Thyroid gland (tissue), 4 donors: Measurements from ENCODE around the gene RPS6KA5. TPM values are rescaled to one million over a fixed set of nuclear protein-coding genes. Genes with fewer than 3 reads are reported as not detected.
A peak's percentile ranks its signal among the peaks of the same experiment; 100 is the strongest.

Experiments used
- DNase-seq, 2 donors: peaks; one replicate each; pipeline ENCODE4 v3.0.0-alpha.2; 2019
- H3K27ac ChIP-seq, 3 donors: fragments of 200-600 bp; sonication (generic); 1 replicate in 2 of 3; 2 replicates in 1 of 3; pipeline ENCODE4 v1.5.1; 2016 to 2019; ENCODE audit warnings: mild to moderate bottlenecking in 1 of 3, moderate library complexity in 1 of 3
- H3K27me3 ChIP-seq: fragments of 200-600 bp; sonication (generic); one replicate; pipeline ENCODE4 v1.5.1; 2019
- H3K36me3 ChIP-seq, 2 donors: fragments of 200-600 bp; sonication (generic); one replicate each; pipeline ENCODE4 v1.5.1; 2016 to 2019
- H3K4me1 ChIP-seq, 2 donors: fragments of 200-600 bp; sonication (generic); one replicate each; pipeline ENCODE4 v1.5.1; 2017 to 2019
- H3K4me3 ChIP-seq, 3 donors: fragments of 200-600 bp; sonication (generic); replicated peaks in 1 of 3; 1 replicate in 2 of 3; 2 replicates in 1 of 3; pipeline ENCODE4 v1.5.1; 2016; ENCODE audit warnings: mild to moderate bottlenecking in 1 of 3
- H3K9me3 ChIP-seq: fragments of 200-600 bp; sonication (generic); one replicate; pipeline ENCODE4 v1.5.1; 2017
- POLR2A ChIP-seq, 2 donors: fragments of 450-650 bp; IDR thresholded peaks; one replicate each; pipeline ENCODE4 v1.6.1; 2017; ENCODE audit warnings: antibody characterized with exemption in 2 of 2, mild to moderate bottlenecking in 2 of 2, moderate library complexity in 1 of 2
- WGBS, 2 donors: methylation state at CpG; one replicate each; pipeline ENCODE4 v1.1.5; 2017; 5-methylcytosine and 5-hydroxymethylcytosine counted together
- intact Hi-C: fragments of 100-400 bp; cut with DNase I; formaldehyde crosslinking; loops from one replicate; pipeline ENCODE4 v1.15.1; 2023
- total RNA-seq, 4 donors: library from RNA; depleted of rRNA; stranded (reverse); fragments of >200 nt; gene quantifications; one replicate each; pipeline ENCODE4 v1.2.3, GENCODE V29; 2016
- TF ChIP-seq, protein P1 (sequence below), 6 experiments: fragments of 200-600 bp in 3 of 6; fragments of 450-650 bp in 3 of 6; sonication (generic) in 3 of 6; IDR thresholded peaks; one replicate each; pipeline ENCODE4 v1.5.1; 2016 to 2019; ENCODE audit warnings: antibody characterized with exemption in 6 of 6, mild to moderate bottlenecking in 2 of 6, inconsistent platforms in 1 of 6, moderate library complexity in 1 of 6

Gene RPS6KA5
- total RNA-seq, 4 donors from 2014 or later, result 6.4 to 17.4 (median 8.9) TPM

DNA sequence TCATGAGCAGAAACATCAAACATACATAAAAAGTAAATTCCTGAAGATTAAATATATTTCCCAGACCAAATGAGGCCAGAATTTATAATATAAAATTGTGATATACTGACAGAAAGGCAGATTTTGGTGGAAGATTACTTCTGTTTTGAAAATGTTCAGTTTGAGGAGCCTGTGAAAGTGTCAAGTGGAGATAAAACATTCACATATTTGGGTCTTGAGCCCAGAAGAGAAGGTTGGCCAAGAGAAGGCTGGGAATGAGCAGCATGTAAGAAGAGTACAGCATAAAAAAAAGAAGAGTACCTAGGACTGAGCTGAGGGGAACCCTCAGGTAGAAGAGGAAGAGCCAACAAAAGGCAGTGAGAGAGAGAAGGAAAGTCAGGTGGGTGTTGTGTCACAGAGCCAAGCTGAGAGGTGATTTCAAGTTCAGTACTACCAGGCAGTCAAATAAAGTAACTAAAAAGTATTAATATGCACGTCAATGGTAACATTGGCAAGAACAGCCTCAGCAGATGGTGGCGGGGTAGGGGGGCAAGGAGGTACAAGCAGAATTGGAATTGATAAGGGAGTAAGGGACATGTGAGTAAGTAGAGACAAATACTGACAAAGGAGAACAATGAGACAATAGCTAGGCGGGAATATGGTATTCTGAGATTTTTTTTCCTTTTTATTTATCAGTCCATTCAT lies 123.5 kb downstream of the RPS6KA5 start:
- Histone ChIP-seq H3K4me1 (no peaks in the 10 kb centered on the region), H3K27me3 (no peaks in the 10 kb centered on the region), H3K27ac (no peak overlapping the region), H3K4me3 (no peak overlapping the region), H3K36me3 (no peaks in the 10 kb centered on the region), H3K9me3 (no peaks in the 10 kb centered on the region)
- no peak for DNase-seq
- intact Hi-C loops, result no loop called here
- no peak for TF ChIP-seq POLR2A (IDR thresholded peaks at IDR 0.05)
- TF ChIP-seq, protein P1, sequence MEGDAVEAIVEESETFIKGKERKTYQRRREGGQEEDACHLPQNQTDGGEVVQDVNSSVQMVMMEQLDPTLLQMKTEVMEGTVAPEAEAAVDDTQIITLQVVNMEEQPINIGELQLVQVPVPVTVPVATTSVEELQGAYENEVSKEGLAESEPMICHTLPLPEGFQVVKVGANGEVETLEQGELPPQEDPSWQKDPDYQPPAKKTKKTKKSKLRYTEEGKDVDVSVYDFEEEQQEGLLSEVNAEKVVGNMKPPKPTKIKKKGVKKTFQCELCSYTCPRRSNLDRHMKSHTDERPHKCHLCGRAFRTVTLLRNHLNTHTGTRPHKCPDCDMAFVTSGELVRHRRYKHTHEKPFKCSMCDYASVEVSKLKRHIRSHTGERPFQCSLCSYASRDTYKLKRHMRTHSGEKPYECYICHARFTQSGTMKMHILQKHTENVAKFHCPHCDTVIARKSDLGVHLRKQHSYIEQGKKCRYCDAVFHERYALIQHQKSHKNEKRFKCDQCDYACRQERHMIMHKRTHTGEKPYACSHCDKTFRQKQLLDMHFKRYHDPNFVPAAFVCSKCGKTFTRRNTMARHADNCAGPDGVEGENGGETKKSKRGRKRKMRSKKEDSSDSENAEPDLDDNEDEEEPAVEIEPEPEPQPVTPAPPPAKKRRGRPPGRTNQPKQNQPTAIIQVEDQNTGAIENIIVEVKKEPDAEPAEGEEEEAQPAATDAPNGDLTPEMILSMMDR (IDR thresholded peaks at IDR 0.05), result no peak
- 96 to 98% methylated on average over 3 of the region's 3 CpGs for WGBS, 2 donors

DNA sequence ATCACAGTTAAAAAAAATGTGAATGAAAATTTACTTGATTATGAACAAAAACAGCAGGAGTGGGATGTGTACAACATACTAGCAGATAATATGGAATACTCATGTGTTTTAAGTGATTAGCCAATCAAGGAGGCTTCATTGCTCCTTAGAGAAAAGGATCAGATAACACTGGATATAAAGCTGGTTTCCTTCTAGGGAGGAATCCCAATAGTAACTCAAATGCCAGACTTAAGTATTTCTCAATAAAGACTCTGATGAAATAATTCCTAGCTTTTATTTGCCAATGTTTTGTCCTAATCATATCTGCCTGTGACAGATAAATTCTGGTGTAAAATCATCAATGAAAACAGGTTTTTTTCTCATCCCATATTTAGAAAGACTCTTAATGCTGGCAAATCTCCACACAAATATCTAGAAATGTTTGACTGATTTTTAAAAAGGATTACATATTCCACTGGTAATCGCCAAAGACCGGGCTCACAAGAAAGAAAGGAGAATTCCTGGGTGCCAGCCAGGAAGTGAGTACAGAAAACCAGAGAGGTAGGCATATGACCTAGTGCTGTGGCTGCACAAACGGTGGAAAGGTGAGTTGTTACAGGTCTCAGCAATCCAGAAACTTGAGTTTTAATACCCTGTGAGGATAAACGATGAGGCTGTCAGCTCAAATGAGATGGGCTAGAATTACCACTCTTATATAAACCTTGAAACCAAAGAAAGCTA lies 135.7 kb downstream of the RPS6KA5 start:
- Histone ChIP-seq H3K27ac (peak overlapping the region in 1 of 3 donors; percentile 10), H3K36me3 (no peaks in the 10 kb centered on the region), H3K27me3 (no peaks in the 10 kb centered on the region), H3K4me1 (peaks cover 0 to 3% of the 10 kb centered on the region in 2 donors), H3K4me3 (no peak overlapping the region), H3K9me3 (no peaks in the 10 kb centered on the region)
- DNase-seq, result peak; percentile 47 to 65
- 34 to 50% methylated on average over 4 of the region's 4 CpGs for WGBS, 2 donors
- TF ChIP-seq POLR2A (IDR thresholded peaks at IDR 0.05), result no peak
- TF ChIP-seq, protein P1 (IDR thresholded peaks at IDR 0.05), result no peak
- intact Hi-C loops, result no loop called here

DNA sequence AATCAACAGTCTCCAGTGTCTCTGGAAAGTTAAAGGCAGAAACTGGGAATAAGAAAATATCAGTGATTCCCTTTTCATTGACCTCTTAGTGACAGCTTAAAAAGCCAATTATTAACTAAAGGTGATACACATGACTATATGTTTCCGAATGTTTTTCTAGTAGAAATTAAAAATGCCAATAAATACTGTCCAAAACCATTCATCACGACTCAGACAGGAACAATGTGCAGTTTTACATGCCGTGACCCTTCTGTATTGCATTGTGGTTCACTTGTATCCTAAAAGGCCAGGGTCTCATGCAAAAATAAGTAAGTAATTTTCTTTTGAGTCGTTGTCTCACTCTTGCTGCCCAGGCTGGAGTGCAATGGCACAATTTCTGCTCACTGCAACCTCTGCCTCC lies 138.3 kb downstream of the RPS6KA5 start:
- Histone ChIP-seq H3K27ac (no peak overlapping the region), H3K36me3 (no peaks in the 10 kb centered on the region), H3K9me3 (no peaks in the 10 kb centered on the region), H3K4me1 (peaks cover 0 to 3% of the 10 kb centered on the region in 2 donors), H3K4me3 (no peak overlapping the region), H3K27me3 (no peaks in the 10 kb centered on the region)
- TF ChIP-seq POLR2A (IDR thresholded peaks at IDR 0.05), result no peak
- TF ChIP-seq, protein P1 (IDR thresholded peaks at IDR 0.05), result no peak
- DNase-seq, result no peak
- WGBS, 2 donors, result 96 to 98% methylated on average over 4 of the region's 4 CpGs
- intact Hi-C loops, result no loop called here

DNA sequence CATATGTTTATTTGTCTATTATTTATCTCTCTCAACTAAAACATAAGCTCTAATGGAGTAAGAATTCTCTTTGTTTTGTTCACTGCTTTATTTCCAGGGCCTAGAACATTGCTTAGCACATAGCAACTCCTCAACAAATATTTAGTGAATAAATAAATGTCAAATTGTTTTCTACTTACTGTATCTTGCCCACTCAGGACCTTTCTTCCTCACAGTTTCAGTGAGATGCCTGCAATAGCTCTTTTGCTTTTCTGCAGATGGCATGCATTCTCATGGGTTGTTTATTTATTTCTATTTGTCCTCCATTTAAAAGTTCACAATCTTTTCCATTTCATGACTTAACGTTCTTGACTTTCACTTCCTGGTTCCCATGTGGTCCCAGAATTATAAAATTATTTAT lies 149.3 kb downstream of the RPS6KA5 start:
- WGBS, 2 donors, result 58 to 63% methylated on average over 1 of the region's 1 CpG
- Histone ChIP-seq H3K27me3 (no peaks in the 10 kb centered on the region), H3K9me3 (no peaks in the 10 kb centered on the region), H3K4me1 (no peaks in the 10 kb centered on the region), H3K4me3 (no peak overlapping the region), H3K36me3 (no peaks in the 10 kb centered on the region), H3K27ac (no peak overlapping the region)
- no peak for DNase-seq
- no peak for TF ChIP-seq POLR2A (IDR thresholded peaks at IDR 0.05)
- TF ChIP-seq, protein P1 (IDR thresholded peaks at IDR 0.05), result no peak
- intact Hi-C loops, result no loop called here

DNA sequence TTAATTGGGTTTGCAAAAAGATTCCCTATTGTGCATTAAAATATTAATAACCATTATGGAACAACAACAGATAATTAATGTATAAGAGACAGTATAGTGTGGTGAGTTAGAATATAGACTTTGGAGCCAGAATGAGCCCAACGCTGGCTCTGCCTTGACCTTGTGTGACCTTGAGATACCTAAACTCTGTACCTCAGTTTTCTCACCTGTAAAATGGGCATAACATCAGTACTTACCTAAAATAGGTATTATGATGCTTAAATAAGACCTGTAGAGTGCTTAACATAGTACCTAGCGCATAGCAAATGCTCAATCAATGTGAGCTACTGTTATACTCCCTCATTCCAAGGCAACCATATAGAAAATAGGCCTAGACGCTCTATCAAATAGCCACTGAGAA lies 153.3 kb downstream of the RPS6KA5 start:
- DNase-seq, result no peak

More for the DNA sequence above, 153.3 kb downstream of the RPS6KA5 start:
- Histone ChIP-seq H3K4me3 (no peak overlapping the region), H3K4me1 (no peaks in the 10 kb centered on the region), H3K27ac (no peak overlapping the region), H3K9me3 (no peaks in the 10 kb centered on the region), H3K27me3 (no peaks in the 10 kb centered on the region), H3K36me3 (no peaks in the 10 kb centered on the region)
- no peak for TF ChIP-seq POLR2A (IDR thresholded peaks at IDR 0.05)
- TF ChIP-seq, protein P1 (IDR thresholded peaks at IDR 0.05), result no peak
- WGBS, 2 donors, result 78 to 97% methylated on average over 3 of the region's 3 CpGs
- intact Hi-C loops, result loop anchor here (5.0 kb wide), 1 partner anchor 380 kb away; no protein-coding TSS in a partner anchor
